Mononuclear cell (primary cell): ENCODE data around the gene CFL1. TPM values are rescaled to one million over a fixed set of nuclear protein-coding genes. Genes with fewer than 3 reads are reported as not detected.

Source experiments
- H3K27me3 ChIP-seq: 2 replicates; pipeline ENCODE4 v1.6.0; 2011; ENCODE audit warnings: low read length, control low read depth; ENCODE audit not compliant: insufficient read depth
- H3K4me1 ChIP-seq: 2 replicates; pipeline ENCODE4 v1.5.1; 2011; ENCODE audit warnings: mild to moderate bottlenecking, low read length, control low read depth; ENCODE audit not compliant: insufficient read depth
- H3K4me3 ChIP-seq: 2 replicates; pipeline ENCODE4 v1.5.1; 2011; ENCODE audit warnings: mild to moderate bottlenecking, low read length, moderate library complexity
- H3K9me3 ChIP-seq: 2 replicates; pipeline ENCODE4 v1.5.1; 2011; ENCODE audit warnings: low read depth, mild to moderate bottlenecking, control low read depth, low read length
- total RNA-seq: library from RNA; depleted of rRNA; stranded (reverse); fragments of >200 nt; gene quantifications from one replicate; pipeline ENCODE4 v1.2.3, GENCODE V29; 2012

The CFL1 gene
- total RNA-seq, 1 donor, result 731 TPM

DNA sequence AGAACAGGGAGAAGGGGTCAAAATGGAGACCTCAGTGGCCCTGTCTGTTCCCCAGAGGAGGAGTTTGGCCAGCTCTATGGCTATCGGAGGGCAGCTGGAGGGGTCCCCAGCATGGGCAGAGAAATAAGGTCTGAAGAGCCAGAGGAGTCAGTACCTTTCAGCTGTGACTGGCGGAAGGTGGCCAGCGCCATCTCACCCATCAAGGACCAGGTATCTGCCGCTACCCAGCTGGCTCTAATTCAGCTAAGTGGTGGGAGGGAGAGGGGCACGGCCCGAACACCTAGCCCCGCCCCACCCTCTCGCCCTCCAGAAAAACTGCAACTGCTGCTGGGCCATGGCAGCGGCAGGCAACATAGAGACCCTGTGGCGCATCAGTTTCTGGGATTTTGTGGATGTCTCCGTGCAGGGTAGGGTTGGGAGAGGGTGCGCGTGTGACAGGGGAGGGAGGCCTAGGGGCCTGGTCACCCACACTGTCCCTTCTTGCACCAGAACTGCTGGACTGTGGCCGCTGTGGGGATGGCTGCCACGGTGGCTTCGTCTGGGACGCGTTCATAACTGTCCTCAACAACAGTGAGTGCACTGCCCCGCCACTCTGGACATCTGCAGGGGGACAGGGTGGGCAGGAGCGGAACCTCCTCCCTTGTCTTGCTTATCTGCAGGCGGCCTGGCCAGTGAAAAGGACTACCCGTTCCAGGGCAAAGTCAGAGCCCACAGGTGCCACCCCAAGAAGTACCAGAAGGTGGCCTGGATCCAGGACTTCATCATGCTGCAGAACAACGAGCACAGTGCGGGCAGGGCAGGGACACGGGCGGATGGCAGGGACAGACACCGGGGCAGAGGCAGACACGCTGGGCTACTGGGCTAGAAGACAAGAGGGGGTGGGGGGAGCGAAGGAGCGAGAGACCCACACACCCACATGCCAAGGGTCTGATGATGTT, 24.4 kb upstream of the CFL1 start:
- Histone ChIP-seq H3K27me3 (no peaks in the 10 kb centered on the region), H3K4me1 (peaks cover 39% of the 10 kb centered on the region), H3K9me3 (no peaks in the 10 kb centered on the region), H3K4me3 (no peak overlapping the region)

DNA sequence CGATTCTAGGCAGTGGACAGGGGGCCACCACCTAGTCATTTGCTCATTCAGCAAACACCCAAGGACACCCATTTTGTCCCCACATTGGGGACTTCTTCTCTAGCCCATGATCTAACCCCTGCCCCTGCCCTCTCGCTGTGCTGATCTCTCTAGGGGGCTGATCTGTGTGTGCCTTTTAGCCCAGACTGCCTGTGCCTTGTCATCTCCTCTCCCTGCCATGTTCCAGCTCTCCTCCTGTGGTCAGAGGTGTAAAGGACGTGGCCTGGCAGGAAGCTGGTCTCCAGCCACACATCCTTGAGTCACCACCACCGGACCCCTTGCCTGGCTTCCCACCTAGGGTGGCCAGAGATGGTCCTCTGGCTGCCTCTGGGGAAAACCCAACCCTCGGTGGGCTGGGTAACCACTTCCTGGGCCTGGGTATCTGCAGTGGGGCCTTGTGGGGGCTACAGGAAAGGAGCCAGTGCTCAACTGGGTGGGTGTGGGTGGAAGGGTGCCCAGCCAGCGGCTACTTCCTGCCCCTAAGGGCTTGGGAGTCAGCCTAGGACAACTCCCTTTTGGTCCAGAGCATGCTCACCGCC, 23.0 kb upstream of the CFL1 start:
- Histone ChIP-seq H3K27me3 (no peaks in the 10 kb centered on the region), H3K4me1 (peaks cover 30% of the 10 kb centered on the region), H3K9me3 (no peaks in the 10 kb centered on the region), H3K4me3 (no peak overlapping the region)

DNA sequence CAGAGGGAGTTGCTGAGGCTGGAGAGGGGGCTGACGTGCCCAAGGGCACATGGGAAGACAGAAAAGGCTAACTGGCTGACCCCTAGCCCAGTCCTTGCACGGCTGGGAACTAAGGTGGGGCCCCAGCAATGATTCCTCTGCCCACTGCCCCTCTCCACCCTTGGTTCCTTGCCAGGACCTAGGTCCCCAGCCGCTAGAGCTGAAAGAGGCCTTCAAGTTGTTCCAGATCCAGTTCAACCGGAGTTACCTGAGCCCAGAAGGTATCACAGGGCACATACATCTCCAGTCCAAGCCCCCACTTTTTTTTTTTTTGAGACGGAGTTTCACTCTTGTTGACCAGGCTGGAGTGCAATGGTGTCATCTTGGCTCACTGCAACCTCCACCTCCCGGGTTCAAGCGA, 22.0 kb upstream of the CFL1 start:
- H3K9me3 ChIP-seq, result no peaks in the 10 kb centered on the region
- peaks cover 30% of the 10 kb centered on the region for H3K4me1 ChIP-seq
- H3K4me3 ChIP-seq, result peak overlapping the region; percentile 18
- no peaks in the 10 kb centered on the region for H3K27me3 ChIP-seq

DNA sequence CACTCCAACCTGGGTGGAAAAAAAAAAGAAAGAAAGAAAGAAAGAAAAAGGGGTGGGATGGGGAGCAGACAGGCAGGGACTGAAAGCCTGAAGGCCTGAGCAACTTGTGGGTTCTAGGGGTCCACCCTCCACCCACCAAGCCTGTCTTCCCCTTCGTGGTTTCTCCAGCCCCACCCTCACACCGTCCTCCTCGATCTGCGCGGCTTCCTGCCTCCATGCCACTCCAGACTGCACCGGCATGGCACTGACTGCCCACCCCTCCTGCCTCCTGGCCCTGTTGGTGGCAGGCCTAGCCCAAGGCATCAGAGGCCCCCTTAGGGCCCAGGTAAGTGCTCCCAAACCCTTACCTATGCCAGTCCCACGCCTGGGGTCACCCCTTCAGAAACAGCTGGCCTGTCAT, 21.6 kb upstream of the CFL1 start, which contains the start of gene CTSW:
Gene CTSW (plus strand): TSS at position 221 of the 400 bp plus-strand sequence. CDS start 18 bp downstream, at position 239.
- Histone ChIP-seq H3K4me3 (peak within 1 kb of the TSS; percentile 18), H3K9me3 (no peaks in the 10 kb centered on the region), H3K27me3 (no peaks in the 10 kb centered on the region), H3K4me1 (peaks cover 26% of the 10 kb centered on the region)

DNA sequence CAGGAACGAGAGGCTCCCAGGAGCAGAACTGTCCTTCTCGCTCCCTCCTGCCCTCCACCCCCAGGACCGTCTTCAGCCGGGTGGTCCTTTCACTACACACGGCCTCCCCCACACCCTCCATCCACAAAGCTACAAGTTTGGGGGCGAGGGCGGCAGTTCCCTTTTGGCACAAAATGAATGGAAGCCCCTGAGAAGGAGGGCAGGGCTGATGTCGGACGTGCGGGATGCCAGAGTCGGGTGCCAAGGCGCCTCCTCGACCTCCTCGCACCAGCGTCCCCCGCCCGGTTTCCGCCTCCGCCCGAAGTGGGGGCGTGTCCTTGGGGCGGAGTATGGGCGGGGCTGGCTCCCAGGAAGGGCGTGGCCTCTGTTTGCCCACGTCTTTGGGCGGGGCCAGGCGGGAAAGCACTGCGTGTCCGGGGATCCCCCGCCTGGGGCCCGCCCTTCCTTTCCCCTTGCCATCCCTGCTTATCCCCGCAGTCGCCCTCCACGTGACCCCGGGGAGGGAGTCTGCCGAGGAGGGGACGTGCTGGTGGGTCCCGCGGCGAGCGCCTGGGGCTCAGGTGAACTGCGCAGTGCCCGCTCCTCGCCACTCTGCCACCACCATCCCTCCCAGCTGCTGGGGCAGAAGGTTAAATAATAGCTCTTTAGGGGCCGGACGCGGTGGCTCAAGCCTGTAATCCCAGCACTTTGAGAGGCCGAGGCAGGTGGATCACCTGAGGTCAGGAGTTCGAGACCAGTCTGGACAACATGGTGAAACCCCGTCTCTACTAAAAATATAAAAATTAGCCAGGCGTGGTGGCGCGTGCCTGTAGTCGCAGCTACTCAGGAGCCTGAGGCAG, 15.6 kb upstream of the CFL1 start:
- H3K4me3 ChIP-seq, result peak overlapping the region; percentile 51

DNA sequence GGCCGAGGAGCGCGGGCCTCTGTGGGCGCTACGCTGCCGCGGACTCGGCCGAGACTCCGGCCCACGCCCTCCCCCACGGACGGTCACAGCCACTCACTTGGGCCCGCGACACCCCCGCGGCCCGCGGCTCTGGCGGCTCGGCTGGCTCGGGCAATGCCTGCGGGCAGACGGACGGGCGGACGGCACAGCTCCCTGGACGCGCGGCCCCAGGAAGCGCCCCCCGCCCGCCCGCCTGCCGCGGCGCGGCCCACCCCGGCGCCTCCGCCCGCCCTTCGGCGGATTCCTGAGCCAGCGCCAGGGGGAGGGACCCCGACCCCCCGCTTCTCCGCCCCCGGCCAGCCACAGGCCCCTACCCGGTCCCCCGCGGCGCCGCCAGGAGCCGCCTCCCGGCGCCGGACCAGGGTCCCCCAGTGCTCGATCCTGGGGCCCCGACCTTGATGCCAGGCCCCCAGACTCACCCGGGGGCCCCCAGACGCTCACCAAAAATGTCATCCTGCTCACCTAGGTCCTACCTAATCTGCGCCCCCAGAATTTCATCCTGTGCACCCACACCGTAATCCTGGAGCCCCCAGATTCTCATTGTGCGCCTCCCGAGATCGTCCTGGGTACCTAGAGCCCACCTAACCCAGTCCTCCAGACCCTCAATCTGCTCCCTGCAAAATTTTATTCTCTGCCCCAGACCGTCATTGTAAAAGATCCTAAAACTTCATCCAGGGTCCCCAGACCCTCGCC, 14.8 kb upstream of the CFL1 start, which contains the start of gene EFEMP2:
Gene EFEMP2 (minus strand): TSS at position 215 of the 732 bp plus-strand sequence. CDS start 446 bp downstream, outside the sequence.
- Histone ChIP-seq H3K4me3 (peak within 1 kb of the TSS; percentile 51), H3K27me3 (no peaks in the 10 kb centered on the region), H3K4me1 (peaks cover 31% of the 10 kb centered on the region), H3K9me3 (no peaks in the 10 kb centered on the region)

More for the DNA sequence above, 15.6 kb upstream of the CFL1 start:
- Histone ChIP-seq H3K27me3 (no peaks in the 10 kb centered on the region), H3K4me1 (peaks cover 31% of the 10 kb centered on the region), H3K9me3 (no peaks in the 10 kb centered on the region)

DNA sequence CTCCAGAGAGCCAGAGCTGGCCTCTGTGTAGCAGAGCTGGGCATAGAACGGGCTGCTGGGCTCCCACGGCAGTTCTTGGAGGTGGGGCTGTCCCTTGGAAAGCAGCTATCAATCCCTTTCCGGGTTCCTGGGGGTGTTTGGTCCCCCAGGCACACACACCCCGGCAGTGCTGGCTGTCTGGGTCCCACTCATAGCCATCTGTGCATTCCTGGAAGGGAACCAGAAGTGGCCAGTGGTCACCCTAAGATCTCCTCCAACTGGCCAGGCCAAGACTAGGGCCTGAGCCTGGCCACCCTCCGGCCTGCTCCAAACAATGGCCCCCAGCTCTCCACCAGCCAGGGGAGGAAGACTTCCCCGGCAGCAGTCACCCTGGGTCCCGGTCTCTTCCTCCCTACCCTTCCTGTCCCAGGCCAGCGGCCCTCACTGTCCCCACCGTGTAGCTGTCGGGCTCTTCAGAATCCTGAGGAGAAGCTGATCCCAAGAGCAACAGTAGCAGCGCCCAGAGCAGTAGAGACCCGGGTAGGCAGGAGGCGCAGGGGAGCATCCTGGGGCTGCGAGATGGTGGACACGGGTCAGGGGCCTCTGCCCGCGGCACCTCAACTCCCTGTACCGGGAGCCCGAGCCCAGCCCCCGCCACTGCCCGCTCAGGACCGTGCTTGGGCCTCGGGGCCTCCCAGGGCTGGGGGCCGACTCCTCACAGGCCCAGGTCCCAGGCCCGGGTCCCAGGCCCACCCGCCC, 14.0 kb upstream of the CFL1 start:
- Histone ChIP-seq H3K27me3 (no peaks in the 10 kb centered on the region), H3K4me3 (no peak overlapping the region), H3K4me1 (peaks cover 31% of the 10 kb centered on the region), H3K9me3 (no peaks in the 10 kb centered on the region)

DNA sequence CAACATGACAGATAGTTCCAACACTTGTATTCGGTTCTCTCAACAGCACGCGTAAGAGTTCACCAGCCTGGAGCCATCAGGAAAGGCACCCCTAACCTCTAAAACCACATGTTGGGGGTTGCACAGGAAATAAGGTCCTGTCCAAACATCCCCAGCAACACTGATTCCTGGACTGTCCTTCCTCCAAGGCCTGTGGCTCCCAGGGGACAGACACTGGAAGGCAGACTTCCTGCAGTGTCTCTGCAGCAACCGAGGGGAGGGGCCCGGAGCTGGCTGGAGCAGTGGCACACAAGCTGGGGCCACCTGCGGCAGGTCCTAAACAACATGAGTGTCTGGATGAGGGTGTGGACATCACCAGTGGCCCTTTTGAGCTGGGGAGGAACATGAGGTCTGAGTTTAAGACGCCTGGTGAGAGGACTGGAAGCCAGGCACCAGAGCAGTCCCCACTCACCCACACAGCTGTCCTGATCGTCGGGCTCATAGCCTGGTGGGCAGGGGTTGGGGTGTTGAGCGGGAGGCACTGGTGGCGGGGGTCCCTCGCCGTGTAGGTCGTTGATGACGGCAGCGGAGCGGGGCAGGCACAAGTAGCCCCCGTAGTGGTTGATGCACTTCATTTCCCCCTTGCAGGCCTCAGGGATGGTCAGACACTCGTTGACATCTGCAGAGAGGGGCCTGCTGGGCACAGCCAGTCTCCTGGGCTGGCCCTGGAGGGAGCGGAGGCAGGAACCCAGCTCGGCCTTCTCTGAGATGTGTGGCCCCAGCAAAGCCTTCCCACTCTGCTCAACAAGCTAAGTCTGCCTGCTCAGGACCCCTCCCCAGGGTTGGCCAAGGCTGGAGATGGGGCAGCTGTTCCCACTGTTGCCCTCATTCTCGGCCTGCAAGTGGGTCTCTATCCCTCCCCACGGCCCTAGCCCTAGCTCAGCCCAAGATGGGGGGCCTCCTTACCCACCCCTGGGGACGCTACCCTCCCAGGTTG, 13.0 kb upstream of the CFL1 start:
- H3K4me3 ChIP-seq, result no peak overlapping the region
- H3K4me1 ChIP-seq, result peaks cover 31% of the 10 kb centered on the region
- H3K9me3 ChIP-seq, result no peaks in the 10 kb centered on the region
- H3K27me3 ChIP-seq, result no peaks in the 10 kb centered on the region

DNA sequence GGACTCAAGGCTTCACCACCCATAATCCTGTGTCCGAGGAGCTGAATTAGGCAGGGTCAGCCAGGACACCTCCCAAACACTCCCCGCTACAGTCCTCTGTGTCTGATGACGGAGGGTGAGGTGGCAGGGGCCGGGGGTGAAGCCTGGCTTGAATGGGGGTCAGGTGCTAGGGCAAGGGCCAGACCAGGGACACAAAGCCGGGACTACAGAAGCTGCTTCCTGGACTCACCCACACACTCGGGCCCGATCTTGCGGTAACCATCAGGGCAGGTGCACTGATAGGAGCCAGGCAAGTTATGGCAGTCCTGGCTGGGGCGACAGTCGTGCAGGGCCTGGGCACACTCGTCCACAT, 12.3 kb upstream of the CFL1 start:
- Histone ChIP-seq H3K27me3 (no peaks in the 10 kb centered on the region), H3K4me3 (no peak overlapping the region), H3K9me3 (no peaks in the 10 kb centered on the region), H3K4me1 (peaks cover 31% of the 10 kb centered on the region)

DNA sequence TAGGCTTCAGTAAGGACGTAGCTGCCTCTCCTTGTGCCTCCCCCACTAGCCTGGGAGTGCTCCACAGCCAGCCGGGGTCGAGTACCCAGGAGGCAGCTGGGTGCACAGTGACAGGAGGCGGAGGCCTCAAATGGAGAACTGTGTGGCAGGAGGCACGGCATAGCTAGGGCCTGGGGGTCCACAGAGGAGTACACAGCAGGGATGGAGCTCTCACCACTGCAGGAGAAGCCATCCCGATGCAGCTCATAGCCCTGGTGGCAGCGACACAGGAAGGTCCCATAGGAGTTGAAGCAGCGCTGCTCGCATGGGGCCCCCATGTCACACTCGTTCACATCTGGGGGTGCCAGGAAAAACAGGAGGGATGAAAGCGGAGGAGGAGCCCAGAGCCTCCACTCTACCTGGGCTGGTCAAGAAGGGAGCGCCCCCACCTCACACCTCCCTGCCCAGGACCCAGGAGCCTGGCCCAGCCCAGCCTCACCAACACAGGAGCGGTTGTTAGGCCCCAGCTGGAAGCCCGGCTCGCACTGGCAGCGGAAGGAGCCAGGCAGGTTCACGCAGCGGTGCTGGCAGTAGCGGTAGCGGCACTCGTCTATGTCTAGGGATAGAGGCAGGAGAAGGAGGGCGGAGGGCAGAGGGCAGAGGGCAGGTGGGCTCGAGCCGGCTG, 11.8 kb upstream of the CFL1 start:
- Histone ChIP-seq H3K27me3 (no peaks in the 10 kb centered on the region), H3K9me3 (no peaks in the 10 kb centered on the region), H3K4me1 (peaks cover 31% of the 10 kb centered on the region), H3K4me3 (no peak overlapping the region)

DNA sequence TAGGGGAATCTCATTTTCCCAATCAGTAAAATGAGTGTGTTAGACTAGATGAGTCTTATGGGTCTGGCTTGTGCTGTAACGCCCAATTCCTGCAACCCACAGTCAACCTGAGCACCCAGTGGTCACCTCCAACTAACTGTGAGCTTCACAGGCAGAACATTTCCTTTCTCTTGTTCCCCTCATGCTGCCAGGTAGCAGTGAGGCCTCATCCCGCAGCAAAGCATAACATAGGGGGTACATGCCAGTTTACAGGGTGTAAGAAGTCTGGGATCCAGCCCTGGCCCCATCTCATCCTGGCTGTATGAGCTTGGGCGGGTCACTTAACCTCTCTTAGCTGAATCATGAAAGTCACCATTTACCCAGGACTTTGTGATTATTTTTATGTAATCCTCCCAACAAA, 10.9 kb upstream of the CFL1 start:
- no peaks in the 10 kb centered on the region for H3K27me3 ChIP-seq
- H3K4me3 ChIP-seq, result no peak overlapping the region
- peaks cover 26% of the 10 kb centered on the region for H3K4me1 ChIP-seq
- H3K9me3 ChIP-seq, result no peaks in the 10 kb centered on the region

DNA sequence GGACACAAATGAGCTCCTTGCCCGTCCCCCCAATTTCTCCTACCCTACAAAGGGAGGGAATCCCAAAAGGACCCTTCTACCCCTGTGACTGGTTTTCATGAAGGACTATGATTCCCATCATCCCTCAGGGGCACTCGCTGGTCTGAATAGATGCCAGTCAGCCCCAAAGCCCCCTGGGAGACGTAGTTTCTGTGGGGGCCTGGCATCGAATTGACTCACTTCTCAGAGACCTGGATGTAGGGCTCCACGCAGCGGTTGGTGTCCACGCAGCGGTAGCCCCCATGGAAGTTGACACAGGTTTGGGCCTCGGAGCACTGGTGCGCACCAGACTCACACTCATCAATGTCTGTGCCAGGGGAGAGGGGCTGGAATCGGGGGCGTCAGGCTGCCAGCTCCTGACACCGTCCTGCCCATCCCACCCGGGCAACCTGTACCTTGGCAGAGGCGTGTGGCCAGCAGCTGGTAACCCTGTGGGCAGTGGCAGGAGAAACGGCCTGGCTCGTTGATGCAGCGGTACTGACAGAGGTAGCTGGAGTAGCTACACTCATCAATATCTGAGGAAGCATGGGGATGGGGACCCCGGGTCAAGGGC, 10.2 kb upstream of the CFL1 start:
- peaks cover 20% of the 10 kb centered on the region for H3K4me1 ChIP-seq
- H3K9me3 ChIP-seq, result no peaks in the 10 kb centered on the region
- no peaks in the 10 kb centered on the region for H3K27me3 ChIP-seq
- H3K4me3 ChIP-seq, result no peak overlapping the region
